GM12878 (cell line): ENCODE results near the gene TDRD12. TPM values are rescaled to one million over a fixed set of nuclear protein-coding genes. Genes with fewer than 3 reads are reported as not detected.
A peak's percentile ranks its signal among the peaks of the same experiment; 100 is the strongest.

Experiments
- CEBPB ChIP-seq, 2 experiments: fragments of 150-350 bp in 1 of 2; IDR thresholded peaks; 2 replicates each; pipeline ENCODE4 v1.6.1; 2012 to 2014; ENCODE audit warnings: low read depth in 2 of 2, low read length in 2 of 2, borderline replicate concordance in 1 of 2, inconsistent platforms in 1 of 2
- CHD2 ChIP-seq: IDR thresholded peaks from 2 replicates; pipeline ENCODE4 v1.6.1; 2011; ENCODE audit warnings: low read depth, low read length, improper control_type of control experiment, borderline replicate concordance
- IKZF2 ChIP-seq, 2 experiments: fragments of 450-650 bp; IDR thresholded peaks; 2 replicates each; pipeline ENCODE4 v1.6.1; 2017; ENCODE audit warnings: mild to moderate bottlenecking in 2 of 2, moderate library complexity in 2 of 2
- POU2F2 ChIP-seq: IDR thresholded peaks from 3 replicates; pipeline ENCODE4 v1.6.1; 2011; ENCODE audit warnings: low read depth, mild to moderate bottlenecking, low read length, borderline replicate concordance
- RELA ChIP-seq: fragments of 450-650 bp; IDR thresholded peaks from 2 replicates; pipeline ENCODE4 v1.8.0; 2014; ENCODE audit warnings: borderline replicate concordance; ENCODE audit not compliant: partially characterized antibody
- SMC3 ChIP-seq: IDR thresholded peaks from 2 replicates; pipeline ENCODE4 v1.6.1; 2011; ENCODE audit warnings: low read length, improper control_type of control experiment, borderline replicate concordance
- SUZ12 ChIP-seq: fragments of 200-600 bp; sonication (generic); IDR thresholded peaks from one replicate; pipeline ENCODE4 v1.6.1; 2018; ENCODE audit warnings: antibody characterized with exemption, mild to moderate bottlenecking; ENCODE audit not compliant: unreplicated experiment
- TCF12 ChIP-seq: IDR thresholded peaks from 2 replicates; pipeline ENCODE4 v1.6.1; 2011; ENCODE audit warnings: low read depth, mild to moderate bottlenecking, low read length
- polyA plus RNA-seq, 11 experiments: library from polyadenylated mRNA; depleted of rRNA in 4 of 11; unstranded in 6 of 11; stranded (reverse) in 5 of 11; fragments of >200 nt; fragmentation: Nextera tagmentation in 4 of 11; fragmentation: Illumina TruSeq in 1 of 11; extraction: Ambion mirVana in 4 of 11; extraction: Trizol in 1 of 11; gene quantifications; 1 replicate in 1 of 11; 2 replicates in 10 of 11; pipeline versions ENCODE4 v1.2.1 to v1.2.3, GENCODE V29; 2011 to 2016; ENCODE audit warnings: inconsistent platforms in 2 of 11, missing spikeins in 2 of 11, low read depth in 1 of 11
- total RNA-seq, 4 experiments: library from RNA; depleted of rRNA in 3 of 4; stranded (reverse); fragments of >200 nt in 3 of 4; fragmentation: Illumina TruSeq in 1 of 4; extraction: Trizol in 1 of 4; gene quantifications; 2 replicates each; pipeline versions ENCODE4 v1.2.1 to v1.2.3, GENCODE V29; 2013 to 2021
- TF ChIP-seq, protein P1 (sequence below): fragments of 450-650 bp; IDR thresholded peaks from 2 replicates; pipeline ENCODE4 v1.6.1; 2017; ENCODE audit warnings: borderline replicate concordance

TDRD12 gene
- total and polyA plus RNA-seq, 10 of the 15 experiments (the other 5 are each of a cell fraction or from before 2014, with no cell fraction given), result 0.08 to 0.15 TPM; not detected in 8

DNA sequence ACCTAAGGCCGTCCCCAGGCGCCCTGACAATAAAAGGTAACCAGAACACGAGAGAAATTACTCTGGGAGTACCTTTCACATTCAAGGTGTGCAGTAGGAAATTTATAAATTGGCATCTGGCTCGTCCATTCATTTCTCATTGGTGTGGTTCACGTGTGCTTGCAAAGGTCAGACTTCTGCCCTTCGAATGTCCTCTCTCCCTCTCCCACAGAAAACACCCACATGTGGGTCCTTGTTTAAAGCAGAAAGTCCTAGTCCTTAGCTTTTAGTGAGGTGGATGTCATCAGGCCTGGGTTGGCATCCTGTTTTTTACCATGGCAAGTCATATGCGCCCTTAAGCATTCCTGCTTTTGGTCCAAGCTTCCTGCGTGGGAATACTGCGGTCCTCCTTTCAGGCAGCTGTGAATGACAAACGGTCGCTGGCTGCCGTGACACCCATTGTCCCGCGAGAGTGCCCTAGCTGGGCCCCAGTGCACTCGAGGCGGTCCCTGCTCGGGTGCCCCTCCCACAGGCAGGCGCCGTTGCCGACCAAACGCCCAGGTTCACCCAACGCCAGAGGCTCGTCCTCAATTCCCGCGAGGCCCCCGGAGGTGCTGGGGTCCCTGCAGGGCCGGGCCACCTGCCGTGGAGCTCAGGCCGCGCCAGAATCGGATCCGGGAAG lies 28.1 kb upstream of the TDRD12 start, which contains the start of gene NUDT19 (continued):
- TF ChIP-seq, protein P1, sequence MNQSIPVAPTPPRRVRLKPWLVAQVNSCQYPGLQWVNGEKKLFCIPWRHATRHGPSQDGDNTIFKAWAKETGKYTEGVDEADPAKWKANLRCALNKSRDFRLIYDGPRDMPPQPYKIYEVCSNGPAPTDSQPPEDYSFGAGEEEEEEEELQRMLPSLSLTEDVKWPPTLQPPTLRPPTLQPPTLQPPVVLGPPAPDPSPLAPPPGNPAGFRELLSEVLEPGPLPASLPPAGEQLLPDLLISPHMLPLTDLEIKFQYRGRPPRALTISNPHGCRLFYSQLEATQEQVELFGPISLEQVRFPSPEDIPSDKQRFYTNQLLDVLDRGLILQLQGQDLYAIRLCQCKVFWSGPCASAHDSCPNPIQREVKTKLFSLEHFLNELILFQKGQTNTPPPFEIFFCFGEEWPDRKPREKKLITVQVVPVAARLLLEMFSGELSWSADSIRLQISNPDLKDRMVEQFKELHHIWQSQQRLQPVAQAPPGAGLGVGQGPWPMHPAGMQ, result no peak
- no peak for TF ChIP-seq RELA
- no peak for TF ChIP-seq SMC3
- TF ChIP-seq TCF12, result peak; percentile 40; the same call in 1 of the 2 replicates
- peak; percentile 35; the same call in 1 of the 3 replicates for TF ChIP-seq POU2F2
- TF ChIP-seq CEBPB (IDR thresholded peaks at IDR 0.05; ENCODE audit: borderline replicate concordance in 1 of 2, low read depth in 2 of 2, low read length in 2 of 2), result no peak
- no peak for TF ChIP-seq SUZ12
- peak; percentile 97 for TF ChIP-seq CHD2
- TF ChIP-seq IKZF2 (IDR thresholded peaks at IDR 0.05), result peak; percentile 80 to 89
- TF ChIP-seq, all 136 proteins: peak for 24
